Neuronal stem cell (in vitro differentiated cells): Measurements from ENCODE around the gene ODF2L.

Source experiments
- DNase-seq: peaks from one replicate; pipeline ENCODE4 v3.0.0-alpha.2; 2013; ENCODE audit warnings: low spot score
- H2AFZ ChIP-seq: one replicate; pipeline ENCODE4 v1.6.1; 2013; ENCODE audit warnings: mild to moderate bottlenecking, low read length, inconsistent platforms
- H2AK5ac ChIP-seq: 2 replicates; pipeline ENCODE4 v1.6.1; 2013; ENCODE audit warnings: low read depth, mild to moderate bottlenecking, inconsistent platforms, low read length, moderate library complexity, mixed read lengths
- H2BK120ac ChIP-seq: 2 replicates; pipeline ENCODE4 v1.6.1; 2013; ENCODE audit warnings: low read depth, mild to moderate bottlenecking, inconsistent platforms, low read length, moderate library complexity, mixed read lengths
- H2BK12ac ChIP-seq: one replicate; pipeline ENCODE4 v1.6.1; 2013; ENCODE audit warnings: low read length, inconsistent platforms
- H2BK15ac ChIP-seq: 2 replicates; pipeline ENCODE4 v1.6.1; 2013; ENCODE audit warnings: mild to moderate bottlenecking, low read length, inconsistent platforms, mixed read lengths
- H2BK5ac ChIP-seq: one replicate; pipeline ENCODE4 v1.6.1; 2013; ENCODE audit warnings: inconsistent platforms, mild to moderate bottlenecking, low read length, moderate library complexity
- H3K14ac ChIP-seq: one replicate; pipeline ENCODE4 v1.6.1; 2013; ENCODE audit warnings: low read length, inconsistent platforms
- H3K18ac ChIP-seq: 2 replicates; pipeline ENCODE4 v1.6.1; 2013; ENCODE audit warnings: low read length, inconsistent platforms
- H3K23ac ChIP-seq: 2 replicates; pipeline ENCODE4 v1.6.1; 2013; ENCODE audit warnings: low read depth, mild to moderate bottlenecking, mixed read lengths, low read length, inconsistent platforms; ENCODE audit not compliant: poor library complexity
- H3K27ac ChIP-seq: replicated peaks from 3 replicates; pipeline ENCODE4 v1.5.1; 2013; ENCODE audit warnings: low read length, inconsistent platforms
- H3K27me3 ChIP-seq, 3 experiments: 2 replicates each; pipeline ENCODE4 v1.6.1; 2013; ENCODE audit warnings: low read length in 3 of 3, mild to moderate bottlenecking in 2 of 3, inconsistent platforms in 1 of 3, low read depth in 1 of 3, mixed read lengths in 1 of 3, moderate library complexity in 1 of 3; ENCODE audit not compliant: control insufficient read depth in 3 of 3, insufficient read depth in 3 of 3
- H3K36me3 ChIP-seq, 2 donors: replicated peaks in 1 of 2; 2 replicates each; pipeline ENCODE4 v1.6.1; 2013; ENCODE audit warnings: low read length in 2 of 2; ENCODE audit not compliant: control insufficient read depth in 2 of 2, insufficient read depth in 2 of 2
- H3K4ac ChIP-seq: 2 replicates; pipeline ENCODE4 v1.6.1; 2013; ENCODE audit warnings: inconsistent platforms, mild to moderate bottlenecking, low read length, moderate library complexity
- H3K4me1 ChIP-seq, 2 donors: 1 replicate in 1 of 2; 2 replicates in 1 of 2; pipeline ENCODE4 v1.6.1; 2013; ENCODE audit warnings: low read length in 2 of 2, low read depth in 1 of 2; ENCODE audit not compliant: control insufficient read depth in 2 of 2, insufficient read depth in 1 of 2
- H3K4me2 ChIP-seq: one replicate; pipeline ENCODE4 v1.6.1; 2013; ENCODE audit warnings: mild to moderate bottlenecking, low read length, inconsistent platforms; ENCODE audit not compliant: insufficient read depth, poor library complexity, severe bottlenecking
- H3K4me3 ChIP-seq, 2 donors: 2 replicates each; pipeline ENCODE4 v1.5.1; 2013; ENCODE audit warnings: low read length in 2 of 2, mild to moderate bottlenecking in 2 of 2, inconsistent platforms in 1 of 2, moderate library complexity in 1 of 2
- H3K79me1 ChIP-seq: one replicate; pipeline ENCODE4 v1.6.1; 2013; ENCODE audit warnings: low read depth, mild to moderate bottlenecking, inconsistent platforms, low read length, moderate library complexity
- H3K9ac ChIP-seq: one replicate; pipeline ENCODE4 v1.6.1; 2013; ENCODE audit warnings: mild to moderate bottlenecking, low read depth, low read length, inconsistent platforms; ENCODE audit not compliant: poor library complexity
- H3K9me3 ChIP-seq, 2 donors: replicated peaks in 1 of 2; 2 replicates each; pipeline versions ENCODE3 to v1.6.1; 2013; ENCODE audit warnings: low read length in 2 of 2, mild to moderate bottlenecking in 2 of 2, inconsistent platforms in 1 of 2, low read depth in 1 of 2, mixed read lengths in 1 of 2, moderate library complexity in 1 of 2; ENCODE audit not compliant: control insufficient read depth in 2 of 2, insufficient read depth in 1 of 2
- H4K8ac ChIP-seq: one replicate; pipeline ENCODE4 v1.6.1; 2013; ENCODE audit warnings: low read depth, mild to moderate bottlenecking, inconsistent platforms, low read length, moderate library complexity
- H4K91ac ChIP-seq: one replicate; pipeline ENCODE4 v1.6.1; 2013; ENCODE audit warnings: low read length, low read depth, mild to moderate bottlenecking, inconsistent platforms; ENCODE audit not compliant: poor library complexity
- WGBS, 2 donors: extraction: QIAGEN DNeasy Blood & Tissue Kit; methylation state at CpG; one replicate each; pipeline ENCODE4 v1.1.7; 2013; ENCODE audit warnings: missing lambda C conversion rate in 2 of 2, mixed read lengths in 1 of 2; ENCODE audit not compliant: insufficient read length in 2 of 2, insufficient replicate concordance in 1 of 2; ENCODE audit errors: extremely low coverage in 2 of 2; 5-methylcytosine and 5-hydroxymethylcytosine counted together

Gene ODF2L

DNA sequence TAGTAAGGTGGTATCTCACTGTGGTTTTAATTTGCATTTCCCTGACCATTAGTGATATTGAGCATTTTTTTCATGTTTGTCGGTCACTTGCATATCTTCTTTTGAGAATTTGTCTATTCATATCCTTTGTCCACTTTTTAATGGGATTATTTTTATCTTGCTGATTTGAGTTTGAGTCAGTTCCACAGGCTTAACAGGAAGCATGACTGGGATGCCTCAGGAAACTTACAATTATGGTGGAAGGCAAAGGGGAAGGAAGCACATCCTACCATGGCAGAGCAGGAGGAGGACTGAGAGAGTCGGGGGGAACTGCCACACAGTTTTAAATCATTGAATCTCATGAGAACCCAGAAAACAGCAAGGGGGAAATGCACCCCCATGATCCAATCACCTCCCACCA is 51.1 kb downstream of the ODF2L start:
- Histone ChIP-seq H2AFZ (no peak overlapping the region), H3K9me3 (no peaks in the 10 kb centered on the region), H3K23ac (no peak overlapping the region), H3K36me3 (no peaks in the 10 kb centered on the region), H3K18ac (no peak overlapping the region), H2BK12ac (no peak overlapping the region), H3K4me3 (no peak overlapping the region), H3K79me1 (no peaks in the 10 kb centered on the region), H2BK15ac (no peak overlapping the region), H3K9ac (no peak overlapping the region), H4K91ac (no peak overlapping the region), H2AK5ac (no peak overlapping the region), H3K4me1 (no peaks in the 10 kb centered on the region), H2BK5ac (no peak overlapping the region), H3K27ac (no peak overlapping the region), H3K4me2 (no peak overlapping the region), H3K27me3 (no peaks in the 10 kb centered on the region), H3K4ac (no peak overlapping the region), H3K14ac (no peak overlapping the region), H4K8ac (no peak overlapping the region), H2BK120ac (no peak overlapping the region)
- no peak for DNase-seq
- no CpG with 5 or more reads among the region's 2 CpGs for WGBS, 2 donors

DNA sequence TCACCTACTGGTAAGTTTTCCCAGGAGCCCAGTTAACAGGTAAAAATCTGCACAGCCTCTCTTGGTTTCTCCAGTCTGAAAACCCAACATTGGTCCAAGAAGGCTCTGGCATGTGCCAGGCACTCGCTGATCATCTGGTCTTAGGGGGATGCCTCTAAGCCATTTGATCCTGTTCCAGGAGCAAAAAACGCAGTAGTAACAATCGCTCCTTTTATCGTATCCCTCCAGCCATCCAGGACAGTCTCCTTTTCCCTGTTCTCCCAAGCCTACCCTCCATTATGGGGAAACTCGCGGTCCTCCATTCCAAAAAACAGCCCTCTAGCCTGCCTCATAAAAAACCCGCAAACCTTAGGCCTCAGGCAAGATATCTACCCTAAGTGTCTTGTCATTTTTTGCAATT is 56.2 kb downstream of the ODF2L start:
- H3K27ac ChIP-seq, result no peak overlapping the region
- H3K9me3 ChIP-seq, result no peaks in the 10 kb centered on the region
- no peak overlapping the region for H2AK5ac ChIP-seq
- H3K18ac ChIP-seq, result no peak overlapping the region
- no peak overlapping the region for H2AFZ ChIP-seq
- H3K79me1 ChIP-seq, result no peaks in the 10 kb centered on the region
- no peak overlapping the region for H3K9ac ChIP-seq
- H2BK12ac ChIP-seq, result no peak overlapping the region
- H3K27me3 ChIP-seq, result no peaks in the 10 kb centered on the region
- no peak overlapping the region for H3K4me2 ChIP-seq
- no peak overlapping the region for H4K8ac ChIP-seq
- no peak for DNase-seq
- H3K23ac ChIP-seq, result no peak overlapping the region
- no peaks in the 10 kb centered on the region for H3K36me3 ChIP-seq
- no CpG with 5 or more reads among the region's 7 CpGs for WGBS, 2 donors
- no peak overlapping the region for H2BK120ac ChIP-seq
- no peak overlapping the region for H4K91ac ChIP-seq
- H3K4me1 ChIP-seq, result no peaks in the 10 kb centered on the region
- H3K14ac ChIP-seq, result no peak overlapping the region
- H3K4ac ChIP-seq, result no peak overlapping the region
- no peak overlapping the region for H2BK5ac ChIP-seq
- no peak overlapping the region for H2BK15ac ChIP-seq
- no peak overlapping the region for H3K4me3 ChIP-seq

DNA sequence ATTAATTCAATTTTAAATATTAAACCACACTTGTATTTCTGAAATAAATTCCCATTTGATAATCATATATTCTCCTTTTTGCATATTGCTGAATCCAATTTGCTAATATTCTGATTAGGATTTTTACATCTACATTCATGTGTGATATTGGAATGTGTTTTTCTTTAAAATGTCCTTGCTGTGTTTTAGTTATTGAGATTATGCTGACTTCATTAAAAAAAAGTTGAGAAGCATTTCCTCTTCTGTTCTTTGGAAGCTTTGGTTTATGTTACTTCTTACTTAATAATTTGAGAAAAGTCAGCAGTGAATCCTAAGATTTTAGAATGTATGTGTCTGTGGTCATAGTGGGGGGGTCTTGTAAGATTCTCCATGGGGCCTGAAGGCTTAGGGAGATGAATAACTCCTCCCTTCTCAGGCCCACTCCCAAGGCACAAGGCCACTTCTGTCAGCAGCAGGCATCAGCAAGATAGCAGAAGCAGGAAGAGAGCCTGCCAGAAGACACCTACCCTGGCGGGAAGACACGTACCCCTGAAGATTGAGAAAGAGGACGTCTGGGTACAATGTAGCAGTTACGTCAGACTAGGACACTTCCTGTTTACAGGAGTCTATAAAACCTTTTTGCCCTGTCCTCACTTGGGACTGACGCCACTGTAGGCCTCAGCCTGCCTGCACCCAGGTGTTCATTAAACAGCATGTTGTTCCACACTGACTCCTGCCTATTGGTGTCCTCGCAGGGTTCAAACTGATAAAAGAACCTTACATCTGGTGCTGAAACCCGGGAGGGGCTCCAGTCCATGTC is 56.9 kb downstream of the ODF2L start:
- Histone ChIP-seq H3K9ac (no peak overlapping the region), H2BK5ac (no peak overlapping the region), H3K9me3 (no peaks in the 10 kb centered on the region), H2BK15ac (no peak overlapping the region), H3K23ac (no peak overlapping the region), H2AK5ac (no peak overlapping the region), H2BK12ac (no peak overlapping the region), H3K4me2 (no peak overlapping the region), H3K4ac (no peak overlapping the region), H3K14ac (no peak overlapping the region), H3K79me1 (no peaks in the 10 kb centered on the region), H3K36me3 (no peaks in the 10 kb centered on the region), H2BK120ac (no peak overlapping the region), H3K4me3 (no peak overlapping the region), H4K91ac (no peak overlapping the region), H3K27ac (no peak overlapping the region), H3K18ac (no peak overlapping the region), H3K27me3 (no peaks in the 10 kb centered on the region), H4K8ac (no peak overlapping the region), H3K4me1 (no peaks in the 10 kb centered on the region), H2AFZ (no peak overlapping the region)
- no CpG with 5 or more reads among the region's 7 CpGs for WGBS, 2 donors
- DNase-seq, result no peak

DNA sequence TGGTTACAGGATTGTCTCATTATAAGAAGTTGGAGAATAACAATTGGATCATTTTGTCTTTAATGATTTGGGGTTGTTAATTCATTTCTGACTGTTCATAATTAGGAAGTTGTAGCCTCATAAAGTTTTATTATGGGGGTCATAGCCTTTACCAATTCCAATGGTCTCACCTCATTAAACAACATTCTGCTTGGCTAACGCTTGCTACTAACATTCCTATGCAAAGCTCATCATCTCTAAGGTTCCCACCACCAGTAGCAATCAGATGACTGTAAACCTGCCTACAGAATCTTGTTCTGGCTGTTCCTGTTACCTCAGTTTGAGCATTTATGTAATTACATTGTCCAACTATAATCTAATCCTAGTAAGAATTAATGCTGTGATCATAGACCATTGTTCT is 60.2 kb downstream of the ODF2L start:
- DNase-seq, result no peak
- no peak overlapping the region for H2AK5ac ChIP-seq
- H3K36me3 ChIP-seq, result no peaks in the 10 kb centered on the region
- H2BK12ac ChIP-seq, result no peak overlapping the region
- no peak overlapping the region for H3K4ac ChIP-seq
- no peak overlapping the region for H3K9ac ChIP-seq
- WGBS, 2 donors, result no CpG with 5 or more reads among the region's 1 CpG
- H4K8ac ChIP-seq, result no peak overlapping the region
- H2BK120ac ChIP-seq, result no peak overlapping the region
- H2AFZ ChIP-seq, result no peak overlapping the region
- no peaks in the 10 kb centered on the region for H3K27me3 ChIP-seq
- no peak overlapping the region for H3K4me3 ChIP-seq
- H3K79me1 ChIP-seq, result no peaks in the 10 kb centered on the region
- H3K9me3 ChIP-seq, result no peaks in the 10 kb centered on the region
- no peak overlapping the region for H3K18ac ChIP-seq
- H3K4me1 ChIP-seq, result no peaks in the 10 kb centered on the region
- no peak overlapping the region for H3K27ac ChIP-seq
- no peak overlapping the region for H2BK15ac ChIP-seq
- no peak overlapping the region for H4K91ac ChIP-seq
- H3K14ac ChIP-seq, result no peak overlapping the region
- no peak overlapping the region for H2BK5ac ChIP-seq
- no peak overlapping the region for H3K23ac ChIP-seq
- no peak overlapping the region for H3K4me2 ChIP-seq
